HEK293 (cell line): ENCODE data around the gene KCP.

ENCODE experiments used
- KLF17 ChIP-seq: fragments of 450-650 bp; formaldehyde crosslinking; IDR thresholded peaks from 2 replicates; pipeline ENCODE4 v1.5.1; 2016; ENCODE audit warnings: missing biosample characterization, missing genetic modification characterization
- MZF1 ChIP-seq: fragments of 450-650 bp; formaldehyde crosslinking; IDR thresholded peaks from 2 replicates; pipeline ENCODE4 v1.5.1; 2017; ENCODE audit warnings: missing biosample characterization, missing genetic modification characterization, borderline replicate concordance
- REPIN1 ChIP-seq: fragments of 450-650 bp; formaldehyde crosslinking; IDR thresholded peaks from 2 replicates; pipeline ENCODE4 v1.5.1; 2017; ENCODE audit warnings: missing biosample characterization, missing genetic modification characterization, low read depth
- SCRT2 ChIP-seq: fragments of 450-650 bp; formaldehyde crosslinking; IDR thresholded peaks from 2 replicates; pipeline ENCODE4 v1.5.1; 2016; ENCODE audit warnings: missing biosample characterization, missing genetic modification characterization
- ZBTB20 ChIP-seq: fragments of 450-650 bp; formaldehyde crosslinking; IDR thresholded peaks from 2 replicates; pipeline ENCODE4 v1.5.1; 2016; ENCODE audit warnings: missing biosample characterization, missing genetic modification characterization
- ZBTB8A ChIP-seq: fragments of 450-650 bp; formaldehyde crosslinking; IDR thresholded peaks from 2 replicates; pipeline ENCODE4 v1.5.1; 2016; ENCODE audit warnings: missing biosample characterization, missing genetic modification characterization
- ZFHX2 ChIP-seq: fragments of 450-650 bp; formaldehyde crosslinking; conservative IDR thresholded peaks from 2 replicates; pipeline ENCODE4 v1.5.1; 2016; ENCODE audit warnings: missing biosample characterization, missing genetic modification characterization
- ZFP69B ChIP-seq: fragments of 450-650 bp; formaldehyde crosslinking; IDR thresholded peaks from 2 replicates; pipeline ENCODE4 v1.5.1; 2016; ENCODE audit warnings: missing biosample characterization, missing genetic modification characterization
- ZIC2 ChIP-seq: fragments of 450-650 bp; formaldehyde crosslinking; IDR thresholded peaks from 2 replicates; pipeline ENCODE4 v1.5.1; 2016; ENCODE audit warnings: missing biosample characterization, missing genetic modification characterization
- ZNF155 ChIP-seq: fragments of 450-650 bp; formaldehyde crosslinking; IDR thresholded peaks from 2 replicates; pipeline ENCODE4 v1.5.1; 2016; ENCODE audit warnings: missing biosample characterization, missing genetic modification characterization
- ZNF26 ChIP-seq: fragments of 450-650 bp; formaldehyde crosslinking; IDR thresholded peaks from 2 replicates; pipeline ENCODE4 v1.5.1; 2016; ENCODE audit warnings: missing biosample characterization, missing genetic modification characterization
- ZNF350 ChIP-seq: fragments of 450-650 bp; formaldehyde crosslinking; IDR thresholded peaks from 2 replicates; pipeline ENCODE4 v1.5.0; 2017; ENCODE audit warnings: missing biosample characterization, mild to moderate bottlenecking, missing genetic modification characterization
- ZNF394 ChIP-seq: fragments of 450-650 bp; formaldehyde crosslinking; IDR thresholded peaks from 2 replicates; pipeline ENCODE4 v1.5.1; 2016; ENCODE audit warnings: missing biosample characterization, missing genetic modification characterization, mild to moderate bottlenecking, moderate library complexity, borderline replicate concordance
- ZNF398 ChIP-seq: fragments of 450-650 bp; formaldehyde crosslinking; IDR thresholded peaks from 2 replicates; pipeline ENCODE4 v1.5.1; 2017; ENCODE audit warnings: missing biosample characterization, missing genetic modification characterization
- ZNF426 ChIP-seq: fragments of 450-650 bp; formaldehyde crosslinking; IDR thresholded peaks from 2 replicates; pipeline ENCODE4 v1.5.1; 2017; ENCODE audit warnings: missing biosample characterization, missing genetic modification characterization, mild to moderate bottlenecking, inconsistent platforms, moderate library complexity
- ZNF561 ChIP-seq: fragments of 450-650 bp; IDR thresholded peaks from 2 replicates; pipeline ENCODE4 v1.5.1; 2018; ENCODE audit warnings: missing biosample characterization, missing genetic modification characterization, borderline replicate concordance
- ZNF585B ChIP-seq: fragments of 450-650 bp; formaldehyde crosslinking; IDR thresholded peaks from 2 replicates; pipeline ENCODE4 v1.5.1; 2016; ENCODE audit warnings: missing biosample characterization, missing genetic modification characterization
- ZNF624 ChIP-seq: fragments of 450-650 bp; formaldehyde crosslinking; IDR thresholded peaks from 2 replicates; pipeline ENCODE4 v1.5.1; 2017; ENCODE audit warnings: missing biosample characterization, missing genetic modification characterization
- ZNF692 ChIP-seq: fragments of 450-650 bp; formaldehyde crosslinking; IDR thresholded peaks from 2 replicates; pipeline ENCODE4 v1.5.1; 2016; ENCODE audit warnings: missing biosample characterization, missing genetic modification characterization
- ZNF747 ChIP-seq: fragments of 450-650 bp; formaldehyde crosslinking; IDR thresholded peaks from 2 replicates; pipeline ENCODE4 v1.5.1; 2016; ENCODE audit warnings: missing biosample characterization, missing genetic modification characterization
- ZNF843 ChIP-seq: fragments of 450-650 bp; formaldehyde crosslinking; IDR thresholded peaks from 2 replicates; pipeline ENCODE4 v1.5.1; 2016; ENCODE audit warnings: missing biosample characterization, missing genetic modification characterization
- ZSCAN4 ChIP-seq: fragments of 450-650 bp; formaldehyde crosslinking; IDR thresholded peaks from 2 replicates; pipeline ENCODE4 v1.5.1; 2017; ENCODE audit warnings: missing biosample characterization, missing genetic modification characterization

The KCP gene

GRCh38 chr7:128909625-128910568 lies 612 bp downstream of the KCP start (continued):
- peak; percentile 99 for TF ChIP-seq ZBTB20 (tag by site-specific recombination)
- no peak for TF ChIP-seq ZNF624 (tag by site-specific recombination)
- no peak for TF ChIP-seq MZF1 (tag by site-specific recombination)
- TF ChIP-seq ZNF394 (tag by site-specific recombination) = peak; percentile 72; the same call in 1 of the 2 replicates
- no peak for TF ChIP-seq ZNF843
- no peak for TF ChIP-seq ZNF585B (tag by site-specific recombination)
- no peak for TF ChIP-seq SCRT2 (tag by site-specific recombination)
- peak; percentile 61 for TF ChIP-seq KLF17 (tag by site-specific recombination)
- TF ChIP-seq ZIC2 (tag by site-specific recombination) = peak; percentile 50
- no peak for TF ChIP-seq ZNF747
- no peak for TF ChIP-seq ZNF426 (tag by site-specific recombination)
- TF ChIP-seq ZNF398 (tag by site-specific recombination) = no peak
- no peak for TF ChIP-seq ZNF26 (tag by site-specific recombination)
- TF ChIP-seq ZNF692 (tag by site-specific recombination) = peak; percentile 28; the same call in 1 of the 2 replicates
- TF ChIP-seq ZSCAN4 (tag by site-specific recombination) = no peak
- TF ChIP-seq ZNF350 = no peak
- no peak for TF ChIP-seq ZNF561 (tag by site-specific recombination)
- no peak for TF ChIP-seq ZNF155 (tag by site-specific recombination)
- TF ChIP-seq REPIN1 (tag by site-specific recombination) = no peak
- peak; percentile 53 for TF ChIP-seq ZFP69B (tag by site-specific recombination)
- TF ChIP-seq ZBTB8A (tag by site-specific recombination) = peak; percentile 77
- peak; percentile 39 for TF ChIP-seq ZFHX2 (tag by site-specific recombination)
